ENCODE data around the gene KDM1B. TPM values are rescaled to one million over a fixed set of nuclear protein-coding genes. Genes with fewer than 3 reads are reported as not detected.

The KDM1B gene
- total RNA-seq, 1 experiment from 2014 or later, result 15.8 TPM

DNA sequence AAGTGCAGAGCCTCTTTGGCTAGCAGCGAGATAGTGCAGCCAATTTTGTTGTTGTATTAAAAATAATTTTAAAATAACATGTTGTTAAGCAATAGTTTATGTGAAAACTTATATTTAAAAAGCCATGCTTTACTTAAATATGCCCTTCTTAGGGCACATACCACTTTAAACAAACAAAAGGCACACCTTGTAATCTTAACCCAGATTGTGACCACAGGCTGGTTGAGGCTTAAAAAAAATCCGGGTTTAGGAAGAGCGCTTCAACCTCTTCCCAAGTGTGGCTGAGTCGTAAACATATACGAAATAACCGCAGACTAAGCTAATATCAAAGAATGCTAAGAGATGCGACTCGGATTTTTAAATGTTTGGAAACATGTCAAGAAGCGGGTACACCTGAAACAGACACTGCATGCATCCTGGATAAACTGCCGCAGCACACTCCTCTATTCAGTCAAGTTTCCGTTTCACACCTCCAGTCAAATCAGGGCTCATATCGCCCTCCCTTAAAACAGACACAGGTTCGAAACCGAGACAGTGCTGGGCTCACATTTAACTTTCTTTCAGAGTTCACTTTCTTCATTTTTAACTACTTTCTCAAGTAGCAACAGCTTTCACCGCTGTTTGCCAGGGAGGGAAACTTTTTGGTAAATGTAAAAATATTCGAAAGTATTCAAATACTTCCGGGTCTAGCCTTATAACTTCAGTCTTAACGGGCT is 107.6 kb downstream of the KDM1B start:
- Histone ChIP-seq H3K4me1 (ENCODE audit: insufficient read depth, low read length, poor library complexity, severe bottlenecking) (peaks cover 45% of the 10 kb centered on the region), H3K27ac (ENCODE audit: low read depth, low read length, poor library complexity, severe bottlenecking) (peak overlapping the region; percentile 87), H3K9me3 (ENCODE audit: low read depth, low read length, poor library complexity, severe bottlenecking) (no peaks in the 10 kb centered on the region), H3K27me3 (replicated peaks; ENCODE audit: insufficient read depth, low read depth, low read length, poor library complexity) (no peaks in the 10 kb centered on the region), H3K4me3 (ENCODE audit: low read depth, low read length, poor library complexity, severe bottlenecking) (peak overlapping the region; percentile 69), H3K36me3 (ENCODE audit: insufficient read depth, low read length, poor library complexity, severe bottlenecking) (peaks cover 18% of the 10 kb centered on the region)
- TF ChIP-seq EZH2 (IDR thresholded peaks at IDR 0.05; ENCODE audit: borderline replicate concordance, low read depth, low read length, poor library complexity, severe bottlenecking), result no peak
- TF ChIP-seq, protein P1, sequence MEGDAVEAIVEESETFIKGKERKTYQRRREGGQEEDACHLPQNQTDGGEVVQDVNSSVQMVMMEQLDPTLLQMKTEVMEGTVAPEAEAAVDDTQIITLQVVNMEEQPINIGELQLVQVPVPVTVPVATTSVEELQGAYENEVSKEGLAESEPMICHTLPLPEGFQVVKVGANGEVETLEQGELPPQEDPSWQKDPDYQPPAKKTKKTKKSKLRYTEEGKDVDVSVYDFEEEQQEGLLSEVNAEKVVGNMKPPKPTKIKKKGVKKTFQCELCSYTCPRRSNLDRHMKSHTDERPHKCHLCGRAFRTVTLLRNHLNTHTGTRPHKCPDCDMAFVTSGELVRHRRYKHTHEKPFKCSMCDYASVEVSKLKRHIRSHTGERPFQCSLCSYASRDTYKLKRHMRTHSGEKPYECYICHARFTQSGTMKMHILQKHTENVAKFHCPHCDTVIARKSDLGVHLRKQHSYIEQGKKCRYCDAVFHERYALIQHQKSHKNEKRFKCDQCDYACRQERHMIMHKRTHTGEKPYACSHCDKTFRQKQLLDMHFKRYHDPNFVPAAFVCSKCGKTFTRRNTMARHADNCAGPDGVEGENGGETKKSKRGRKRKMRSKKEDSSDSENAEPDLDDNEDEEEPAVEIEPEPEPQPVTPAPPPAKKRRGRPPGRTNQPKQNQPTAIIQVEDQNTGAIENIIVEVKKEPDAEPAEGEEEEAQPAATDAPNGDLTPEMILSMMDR (conservative IDR thresholded peaks at IDR 0.05; ENCODE audit: low read depth, low read length), result no peak
- intact Hi-C loops (cut with micrococcal nuclease; ENCODE audit: unreplicated experiment), result loop anchor here (5.0 kb wide), 1 partner anchor 239 kb away; no protein-coding TSS in a partner anchor
- BruUV-seq (replicated peaks), result no TSS peak
- POLR2A ChIA-PET (ENCODE audit: low non-redundant PET), result no interaction called here
- DNase-seq (ENCODE audit: low spot score), result peak; percentile 23
- CTCF ChIA-PET, result no interaction called here

DNA sequence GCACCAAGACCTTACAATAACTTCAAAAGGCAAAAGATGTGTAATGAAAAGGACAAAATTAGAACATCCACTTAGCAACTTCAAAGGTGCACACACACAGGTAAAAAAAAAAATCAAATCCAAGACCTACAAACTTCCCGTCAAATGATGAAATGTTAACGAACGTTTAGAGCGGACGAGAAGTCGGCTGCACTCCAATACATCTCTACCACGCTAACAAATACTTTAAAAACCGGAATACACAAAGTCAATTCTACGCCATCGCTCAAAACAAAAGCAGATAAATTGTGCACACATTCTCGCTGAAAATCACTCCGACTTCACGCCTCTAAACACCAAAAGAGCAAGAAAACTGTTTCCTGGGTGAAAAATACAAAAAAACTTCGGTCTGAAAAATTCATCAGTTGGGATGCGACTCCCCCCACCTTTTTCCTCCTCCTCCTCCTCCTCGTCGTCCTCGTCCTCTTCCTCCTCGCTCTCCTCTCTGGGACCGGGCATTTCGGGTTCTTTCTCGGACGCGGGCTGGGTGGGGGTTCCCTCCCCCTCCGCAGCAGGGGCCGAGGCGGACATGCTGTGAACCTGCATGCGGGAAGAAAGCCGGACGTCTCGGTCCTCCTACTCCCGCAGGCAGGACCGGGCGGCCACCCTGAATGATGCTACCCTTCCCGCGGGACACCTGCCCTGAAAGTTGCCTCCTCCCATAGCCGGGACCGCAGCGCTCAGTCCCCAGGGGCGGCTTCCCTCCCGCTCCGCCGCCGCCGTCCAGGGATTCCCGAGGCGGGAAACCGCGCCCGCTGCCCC is 108.4 kb downstream of the KDM1B start:
- POLR2A ChIA-PET (ENCODE audit: low non-redundant PET), result no interaction called here
- TSS peak; percentile 69 for BruUV-seq (replicated peaks)
- CTCF ChIA-PET, result interaction anchor here (0.6 to 0.7 kb wide), 3 partner anchors 10 to 238 kb away, joined by 4 to 9 read pairs (median 5); no protein-coding TSS in a partner anchor
- peak overlapping the region; percentile 87 for H3K27ac ChIP-seq (ENCODE audit: low read depth, low read length, poor library complexity, severe bottlenecking)
- peaks cover 10% of the 10 kb centered on the region for H3K36me3 ChIP-seq (ENCODE audit: insufficient read depth, low read length, poor library complexity, severe bottlenecking)
- no peak for TF ChIP-seq EZH2 (IDR thresholded peaks at IDR 0.05; ENCODE audit: borderline replicate concordance, low read depth, low read length, poor library complexity, severe bottlenecking)
- TF ChIP-seq, protein P1 (conservative IDR thresholded peaks at IDR 0.05; ENCODE audit: low read depth, low read length), result no peak
- H3K9me3 ChIP-seq (ENCODE audit: low read depth, low read length, poor library complexity, severe bottlenecking), result no peaks in the 10 kb centered on the region
- DNase-seq (ENCODE audit: low spot score), result no peak
- intact Hi-C loops (cut with micrococcal nuclease; ENCODE audit: unreplicated experiment), result loop anchor here (5.0 kb wide), 1 partner anchor 239 kb away; no protein-coding TSS in a partner anchor
- H3K4me3 ChIP-seq (ENCODE audit: low read depth, low read length, poor library complexity, severe bottlenecking), result peak overlapping the region; percentile 69
- peaks cover 37% of the 10 kb centered on the region for H3K4me1 ChIP-seq (ENCODE audit: insufficient read depth, low read length, poor library complexity, severe bottlenecking)
- no peaks in the 10 kb centered on the region for H3K27me3 ChIP-seq (replicated peaks; ENCODE audit: insufficient read depth, low read depth, low read length, poor library complexity)

DNA sequence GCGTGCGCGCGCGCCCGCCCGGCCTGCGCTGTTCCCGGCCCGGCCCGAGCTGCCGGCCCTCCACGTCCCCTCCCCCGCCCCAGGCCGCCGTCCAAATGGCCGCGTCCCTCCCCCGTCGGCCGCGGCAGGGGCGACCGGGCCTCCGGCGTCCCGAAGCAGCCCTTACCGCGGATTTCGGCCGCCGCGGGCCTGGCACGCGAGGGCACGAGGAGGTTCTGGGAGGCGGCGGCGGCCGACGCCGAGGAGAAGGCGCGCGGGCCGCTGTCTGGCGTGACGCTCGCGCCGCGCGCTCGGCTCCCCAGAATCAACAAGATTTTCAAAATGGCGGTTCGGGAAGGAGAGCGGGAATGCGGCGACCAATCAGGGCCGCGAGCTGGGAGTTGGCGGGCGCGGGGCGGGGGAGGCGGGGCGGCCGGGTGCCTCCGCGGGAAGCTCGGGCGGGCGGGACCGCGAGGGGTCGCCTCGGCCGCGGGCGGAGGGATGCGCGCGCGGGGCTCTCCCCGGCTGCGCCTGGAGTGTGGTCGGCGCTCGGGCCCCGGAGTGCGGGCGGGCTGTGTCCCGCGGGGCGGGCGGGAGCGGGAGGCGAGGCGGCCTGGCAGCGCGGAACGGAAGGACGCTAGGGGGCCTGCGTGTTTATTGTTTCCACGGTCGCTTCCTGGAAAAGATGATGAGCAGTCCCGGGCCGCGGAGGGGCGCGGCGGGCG is 109.1 kb downstream of the KDM1B start, which contains the start of gene DEK:
TSS of gene DEK (minus strand) at position 312 of the 704 bp plus-strand sequence. CDS start 543 bp downstream, outside the sequence.
- Histone ChIP-seq H3K4me3 (ENCODE audit: low read depth, low read length, poor library complexity, severe bottlenecking) (peak within 1 kb of the TSS; percentile 69), H3K36me3 (ENCODE audit: insufficient read depth, low read length, poor library complexity, severe bottlenecking) (peaks cover 10% of the 10 kb centered on the region), H3K4me1 (ENCODE audit: insufficient read depth, low read length, poor library complexity, severe bottlenecking) (peaks cover 40% of the 10 kb centered on the region), H3K27me3 (replicated peaks; ENCODE audit: insufficient read depth, low read depth, low read length, poor library complexity) (no peaks in the 10 kb centered on the region), H3K9me3 (ENCODE audit: low read depth, low read length, poor library complexity, severe bottlenecking) (no peaks in the 10 kb centered on the region), H3K27ac (ENCODE audit: low read depth, low read length, poor library complexity, severe bottlenecking) (peak within 1 kb of the TSS; percentile 87)
- TF ChIP-seq EZH2 (IDR thresholded peaks at IDR 0.05; ENCODE audit: borderline replicate concordance, low read depth, low read length, poor library complexity, severe bottlenecking), result no peak
- TF ChIP-seq, protein P1 (conservative IDR thresholded peaks at IDR 0.05; ENCODE audit: low read depth, low read length), result peak; percentile 53
- peak; percentile 94 for DNase-seq (ENCODE audit: low spot score)
- BruUV-seq (replicated peaks), result no TSS peak
- intact Hi-C loops (cut with micrococcal nuclease; ENCODE audit: unreplicated experiment), result loop anchor here (5.0 kb wide), 1 partner anchor 238 kb away; no protein-coding TSS in a partner anchor
- ChIA-PET CTCF (interaction anchor here (0.6 to 0.7 kb wide), 3 partner anchors 9 to 237 kb away, joined by 4 to 9 read pairs (median 5); no protein-coding TSS in a partner anchor), POLR2A (ENCODE audit: low non-redundant PET) (no interaction called here)

Data from A673 (cell line).